Fibroblast of skin of left quadriceps (primary cell): Measurements from ENCODE around the gene STAMBPL1.

Experiments used
- DNase-seq, 2 experiments: peaks; one replicate each; pipeline ENCODE4 v3.0.0-alpha.2; 2013; ENCODE audit warnings: low read depth in 2 of 2

Gene STAMBPL1

GRCh38 chr10:88892222-88892967, 12.3 kb downstream of the STAMBPL1 start:
- DNase-seq: peak in 1 of 2 experiments; percentile 30

- no peak for DNase-seq
Measured at GRCh38 chr10:88893611-88894010, 13.6 kb downstream of the STAMBPL1 start.

- DNase-seq: no peak
Measured at GRCh38 chr10:88895250-88895649, 15.2 kb downstream of the STAMBPL1 start.

- no peak for DNase-seq
Measured at GRCh38 chr10:88896372-88896993, 16.4 kb downstream of the STAMBPL1 start.

- no peak for DNase-seq
Measured at GRCh38 chr10:88896994-88897853, 17.2 kb downstream of the STAMBPL1 start.

- no peak for DNase-seq
Measured at GRCh38 chr10:88898727-88899126, 18.7 kb downstream of the STAMBPL1 start.

GRCh38 chr10:88899886-88900285, 19.8 kb downstream of the STAMBPL1 start:
- no peak for DNase-seq

GRCh38 chr10:88901206-88901983, 21.4 kb downstream of the STAMBPL1 start:
- no peak for DNase-seq

GRCh38 chr10:88901984-88902789, 22.1 kb downstream of the STAMBPL1 start:
- DNase-seq: no peak

- no peak for DNase-seq
Measured at GRCh38 chr10:88903715-88904114, 23.7 kb downstream of the STAMBPL1 start.

- no peak for DNase-seq
Measured at GRCh38 chr10:88906921-88907320, 26.9 kb downstream of the STAMBPL1 start.

GRCh38 chr10:88908194-88908593, 28.1 kb downstream of the STAMBPL1 start:
- DNase-seq: no peak

- no peak for DNase-seq
Measured at GRCh38 chr10:88911116-88911515, 31.1 kb downstream of the STAMBPL1 start.

GRCh38 chr10:88911851-88912250, 31.8 kb downstream of the STAMBPL1 start:
- DNase-seq: no peak

- DNase-seq: no peak
Measured at GRCh38 chr10:88913127-88913526, 33.1 kb downstream of the STAMBPL1 start.

- DNase-seq: no peak
Measured at GRCh38 chr10:88913788-88914187, 33.7 kb downstream of the STAMBPL1 start.

GRCh38 chr10:88915781-88916180, 35.7 kb downstream of the STAMBPL1 start:
- DNase-seq: no peak

- no peak for DNase-seq
Measured at GRCh38 chr10:88916231-88916630, 36.2 kb downstream of the STAMBPL1 start.

GRCh38 chr10:88916986-88917385, 36.9 kb downstream of the STAMBPL1 start:
- no peak for DNase-seq

GRCh38 chr10:88918191-88918905, 38.3 kb downstream of the STAMBPL1 start:
- DNase-seq: no peak
